Fibroblast of lung (primary cell): ENCODE data around the gene ADAMTS17. TPM values are rescaled to one million over a fixed set of nuclear protein-coding genes. Genes with fewer than 3 reads are reported as not detected.

Experiments used
- DNase-seq, 2 donors: peaks; one replicate each; pipeline versions ENCODE4 v3.0.0 to v3.0.0-alpha.2; 2010; ENCODE audit warnings: low read depth in 2 of 2
- H2AFZ ChIP-seq: 2 replicates; pipeline ENCODE4 v1.5.1; 2012; ENCODE audit warnings: low read length, control low read depth, inconsistent platforms
- H3K27ac ChIP-seq: 2 replicates; pipeline ENCODE4 v1.5.1; 2011; ENCODE audit warnings: low read length, control low read depth; ENCODE audit not compliant: insufficient read depth
- H3K27me3 ChIP-seq: 2 replicates; pipeline ENCODE4 v1.5.1; 2011; ENCODE audit warnings: mild to moderate bottlenecking, low read length; ENCODE audit not compliant: control insufficient read depth, insufficient read depth
- H3K36me3 ChIP-seq: 2 replicates; pipeline ENCODE4 v1.5.1; 2011; ENCODE audit warnings: low read length; ENCODE audit not compliant: control insufficient read depth, insufficient read depth
- H3K4me1 ChIP-seq: 2 replicates; pipeline ENCODE4 v1.5.1; 2011; ENCODE audit warnings: low read length; ENCODE audit not compliant: control insufficient read depth, insufficient read depth; ENCODE audit errors: extremely low read depth
- H3K4me2 ChIP-seq: 2 replicates; pipeline ENCODE4 v1.5.1; 2011; ENCODE audit warnings: low read length, control low read depth; ENCODE audit not compliant: insufficient read depth; ENCODE audit errors: extremely low read depth
- H3K4me3 ChIP-seq, 4 experiments: fragments of 200-600 bp in 1 of 4; sonication (generic) in 1 of 4; replicated peaks in 1 of 4; 2 replicates each; pipeline ENCODE4 v1.5.1; 2011 to 2016; ENCODE audit warnings: low read length in 4 of 4, low read depth in 3 of 4, mild to moderate bottlenecking in 3 of 4, control low read depth in 2 of 4, inconsistent platforms in 1 of 4, mixed read lengths in 1 of 4; ENCODE audit not compliant: insufficient read depth in 1 of 4; ENCODE audit errors: control extremely low read depth in 1 of 4
- H3K79me2 ChIP-seq: 2 replicates; pipeline ENCODE4 v1.5.1; 2012; ENCODE audit warnings: mild to moderate bottlenecking, low read length, inconsistent platforms; ENCODE audit not compliant: control insufficient read depth, insufficient read depth
- H3K9ac ChIP-seq: 2 replicates; pipeline ENCODE4 v1.5.1; 2011; ENCODE audit warnings: mild to moderate bottlenecking, low read length, control low read depth; ENCODE audit not compliant: insufficient read depth
- H3K9me3 ChIP-seq: 2 replicates; pipeline ENCODE4 v1.5.1; 2012; ENCODE audit warnings: low read depth, low read length; ENCODE audit not compliant: control insufficient read depth, insufficient read depth
- H4K20me1 ChIP-seq: 2 replicates; pipeline ENCODE4 v1.5.1; 2011; ENCODE audit warnings: low read length; ENCODE audit not compliant: control insufficient read depth, insufficient read depth; ENCODE audit errors: extremely low read depth
- CTCF ChIP-seq, 2 donors: IDR thresholded peaks in 1 of 2; conservative IDR thresholded peaks in 1 of 2; 1 replicate in 1 of 2; 2 replicates in 1 of 2; pipeline ENCODE4 v1.5.1; 2011 to 2012; ENCODE audit warnings: low read length in 2 of 2, control low read depth in 1 of 2, inconsistent platforms in 1 of 2, low read depth in 1 of 2, mild to moderate bottlenecking in 1 of 2
- EZH2 ChIP-seq: IDR thresholded peaks from 2 replicates; pipeline ENCODE4 v1.5.1; 2012; ENCODE audit warnings: low read length, control low read depth, mild to moderate bottlenecking; ENCODE audit errors: missing control alignments
- polyA plus RNA-seq, 2 donors: library from polyadenylated mRNA; depleted of rRNA in 1 of 2; stranded (reverse) in 1 of 2; unstranded in 1 of 2; fragments of >200 nt; gene quantifications; 2 replicates each; pipeline ENCODE4 v1.2.1, GENCODE V29; 2011 to 2012; ENCODE audit warnings: missing spikeins in 1 of 2
- total RNA-seq: library from RNA; depleted of rRNA; stranded (reverse); fragments of >200 nt; gene quantifications from 2 replicates; pipeline ENCODE4 v1.2.1, GENCODE V29; 2014

The ADAMTS17 gene
- total and polyA plus RNA-seq, 2 donors (not counting 1 experiment from before 2014, with no cell fraction given), result 0.09 to 0.17 TPM

GRCh38 chr15:100008258-100008657 lies 333.5 kb downstream of the ADAMTS17 start:
- Histone ChIP-seq H3K9me3 (no peaks in the 10 kb centered on the region), H3K79me2 (no peaks in the 10 kb centered on the region), H2AFZ (no peak overlapping the region), H3K4me1 (no peaks in the 10 kb centered on the region), H3K4me2 (no peak overlapping the region), H4K20me1 (no peaks in the 10 kb centered on the region), H3K9ac (no peak overlapping the region), H3K27me3 (no peaks in the 10 kb centered on the region), H3K4me3 (no peak overlapping the region), H3K36me3 (no peaks in the 10 kb centered on the region), H3K27ac (no peak overlapping the region)
- TF ChIP-seq EZH2, result no peak
- DNase-seq, result peak in 1 of 2 donors; percentile 20

- Histone ChIP-seq H3K36me3 (no peaks in the 10 kb centered on the region), H2AFZ (no peak overlapping the region), H3K4me1 (no peaks in the 10 kb centered on the region), H3K4me2 (no peak overlapping the region), H4K20me1 (no peaks in the 10 kb centered on the region), H3K27me3 (no peaks in the 10 kb centered on the region), H3K9ac (no peak overlapping the region), H3K79me2 (no peaks in the 10 kb centered on the region), H3K4me3 (no peak overlapping the region), H3K27ac (no peak overlapping the region), H3K9me3 (no peaks in the 10 kb centered on the region)
- no peak for DNase-seq
- TF ChIP-seq CTCF (conservative IDR thresholded peaks at IDR 0.05 in 1 of 2, IDR thresholded peaks at IDR 0.05 in 1 of 2; ENCODE audit: low read depth in 1 of 2, low read length in 2 of 2), result no peak
- TF ChIP-seq EZH2, result no peak
Observed at GRCh38 chr15:100007609-100008008, 334.2 kb downstream of the ADAMTS17 start.

- Histone ChIP-seq H3K36me3 (no peaks in the 10 kb centered on the region), H3K27me3 (no peaks in the 10 kb centered on the region), H3K4me2 (no peak overlapping the region), H4K20me1 (no peaks in the 10 kb centered on the region), H3K9ac (no peak overlapping the region), H3K79me2 (no peaks in the 10 kb centered on the region), H3K4me3 (no peak overlapping the region), H2AFZ (no peak overlapping the region), H3K9me3 (no peaks in the 10 kb centered on the region), H3K4me1 (no peaks in the 10 kb centered on the region), H3K27ac (no peak overlapping the region)
- no peak for TF ChIP-seq EZH2
- no peak for TF ChIP-seq CTCF (conservative IDR thresholded peaks at IDR 0.05 in 1 of 2, IDR thresholded peaks at IDR 0.05 in 1 of 2; ENCODE audit: low read depth in 1 of 2, low read length in 2 of 2)
- DNase-seq, result no peak
Observed at GRCh38 chr15:100005715-100006114, 336.1 kb downstream of the ADAMTS17 start.
